Activated T-cell treated with anti-CD3 and anti-CD28 coated beads, Interleukin-2, amount 50 U/mL, for 24 hours (primary cell): ENCODE data around the gene TJP1.
"Not testable (repeated sequence)": the region's sequence is repeated elsewhere in the genome, so short reads cannot be mapped to it uniquely, and the experiment has no call there.

ENCODE experiments used
- DNase-seq: peaks from one replicate; pipeline ENCODE4 v3.0.0-alpha.2; 2020
- H3K27ac Mint-ChIP-seq: 2 replicates; pipeline ENCODE4 v1.8.0; 2020; ENCODE audit warnings: mild to moderate bottlenecking, mixed read lengths
- H3K27me3 Mint-ChIP-seq: 2 replicates; pipeline ENCODE4 v1.8.0; 2020; ENCODE audit warnings: mixed read lengths
- H3K36me3 Mint-ChIP-seq: 2 replicates; pipeline ENCODE4 v1.8.0; 2020; ENCODE audit warnings: low read depth, mixed read lengths
- H3K4me1 Mint-ChIP-seq: 2 replicates; pipeline ENCODE4 v1.8.0; 2020; ENCODE audit warnings: low read depth, mixed read lengths
- H3K4me3 Mint-ChIP-seq: 2 replicates; pipeline ENCODE4 v1.8.0; 2020; ENCODE audit warnings: mild to moderate bottlenecking, moderate library complexity, mixed read lengths
- H3K9me3 Mint-ChIP-seq: 2 replicates; pipeline ENCODE4 v1.8.0; 2020; ENCODE audit warnings: mixed read lengths

Gene TJP1

DNA sequence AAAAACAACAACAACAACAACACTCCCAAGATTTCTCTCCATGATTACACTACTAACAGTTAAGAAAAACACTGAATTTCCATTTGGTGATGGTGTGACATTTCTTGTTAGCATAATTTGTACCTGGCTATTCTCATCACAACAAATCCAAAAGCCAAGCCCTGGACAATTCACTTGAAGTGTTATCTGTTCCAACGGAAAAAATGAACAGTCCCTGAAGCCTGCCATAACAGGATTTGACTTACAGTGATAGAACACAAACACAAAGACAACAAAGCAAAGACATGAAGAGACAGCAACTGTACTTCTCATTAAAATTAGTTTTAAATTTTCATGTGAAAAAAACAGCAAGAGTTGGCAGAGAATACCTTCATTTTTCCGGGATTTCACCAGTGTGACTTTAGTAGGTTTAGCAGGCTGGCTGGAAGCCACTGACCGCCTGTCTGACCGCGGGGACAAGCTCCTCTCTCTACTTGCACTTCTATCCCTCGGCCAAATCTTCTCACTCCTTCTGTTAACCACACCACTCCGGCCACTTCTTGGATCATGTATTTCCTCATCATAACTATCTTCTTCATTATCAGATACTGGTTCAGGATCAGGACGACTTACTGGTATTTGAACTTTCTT lies 56.3 kb downstream of the TJP1 start:
- Mint-ChIP-seq H3K4me3 (no peak overlapping the region), H3K4me1 (no peaks in the 10 kb centered on the region), H3K36me3 (no peaks in the 10 kb centered on the region), H3K27me3 (peaks cover 29% of the 10 kb centered on the region), H3K9me3 (no peaks in the 10 kb centered on the region), H3K27ac (no peak overlapping the region)
- DNase-seq = no peak

DNA sequence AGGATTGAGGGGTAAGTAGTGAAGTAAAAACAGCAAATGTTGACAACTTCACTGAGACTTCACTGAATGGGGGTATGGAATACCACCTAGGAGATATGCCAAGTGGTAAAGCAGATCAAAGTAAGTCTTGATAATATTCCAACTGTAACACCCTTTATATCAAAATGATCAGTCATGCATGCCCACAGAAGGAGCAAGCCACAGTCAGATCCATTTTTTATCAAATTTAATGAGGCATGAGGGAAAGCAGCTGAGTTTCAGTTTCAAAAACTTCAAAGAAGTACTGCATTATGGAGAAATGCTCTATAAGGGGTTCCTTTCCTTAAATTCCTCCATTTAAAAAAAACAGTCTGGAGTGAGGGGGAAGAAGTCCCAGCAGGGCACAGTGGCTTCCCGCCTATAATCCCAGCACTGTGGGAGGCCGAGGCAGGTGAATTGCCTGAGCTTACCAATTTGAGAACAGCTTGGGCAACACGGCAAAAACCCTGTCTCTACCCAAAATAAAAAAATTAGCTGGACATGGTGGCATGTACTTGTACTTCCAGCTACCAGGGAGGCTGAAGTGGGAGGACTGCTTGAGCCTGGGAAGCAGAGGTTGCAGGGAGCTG lies 56.9 kb downstream of the TJP1 start:
- H3K4me3 Mint-ChIP-seq = no peak overlapping the region
- H3K27me3 Mint-ChIP-seq = peaks cover 29% of the 10 kb centered on the region
- no peak for DNase-seq
- no peaks in the 10 kb centered on the region for H3K36me3 Mint-ChIP-seq
- H3K27ac Mint-ChIP-seq = no peak overlapping the region
- H3K4me1 Mint-ChIP-seq = no peaks in the 10 kb centered on the region
- H3K9me3 Mint-ChIP-seq = no peaks in the 10 kb centered on the region

DNA sequence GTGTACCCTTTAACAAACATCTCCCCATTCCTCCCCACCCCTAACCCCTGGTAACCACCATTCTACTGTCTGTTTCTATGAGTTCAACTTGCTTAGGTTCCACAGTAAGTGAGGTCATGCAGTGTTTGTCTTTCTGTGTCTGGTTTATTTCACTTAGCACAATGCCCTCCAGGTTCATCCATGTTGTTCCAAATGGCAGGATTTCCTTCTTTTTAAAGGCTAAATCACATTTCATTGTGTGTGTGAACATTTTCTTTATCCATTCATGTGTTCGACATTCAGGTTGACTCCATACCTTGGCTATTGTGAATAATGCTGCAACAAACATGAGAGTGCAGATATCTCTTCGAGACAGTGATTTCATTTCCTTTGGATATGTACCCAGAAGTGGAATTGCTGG lies 62.7 kb downstream of the TJP1 start:
- H3K4me1 Mint-ChIP-seq = no peaks in the 10 kb centered on the region
- peaks cover 40% of the 10 kb centered on the region for H3K27me3 Mint-ChIP-seq
- H3K9me3 Mint-ChIP-seq = no peaks in the 10 kb centered on the region
- no peak overlapping the region for H3K27ac Mint-ChIP-seq
- no peak for DNase-seq
- H3K4me3 Mint-ChIP-seq = no peak overlapping the region
- no peaks in the 10 kb centered on the region for H3K36me3 Mint-ChIP-seq

DNA sequence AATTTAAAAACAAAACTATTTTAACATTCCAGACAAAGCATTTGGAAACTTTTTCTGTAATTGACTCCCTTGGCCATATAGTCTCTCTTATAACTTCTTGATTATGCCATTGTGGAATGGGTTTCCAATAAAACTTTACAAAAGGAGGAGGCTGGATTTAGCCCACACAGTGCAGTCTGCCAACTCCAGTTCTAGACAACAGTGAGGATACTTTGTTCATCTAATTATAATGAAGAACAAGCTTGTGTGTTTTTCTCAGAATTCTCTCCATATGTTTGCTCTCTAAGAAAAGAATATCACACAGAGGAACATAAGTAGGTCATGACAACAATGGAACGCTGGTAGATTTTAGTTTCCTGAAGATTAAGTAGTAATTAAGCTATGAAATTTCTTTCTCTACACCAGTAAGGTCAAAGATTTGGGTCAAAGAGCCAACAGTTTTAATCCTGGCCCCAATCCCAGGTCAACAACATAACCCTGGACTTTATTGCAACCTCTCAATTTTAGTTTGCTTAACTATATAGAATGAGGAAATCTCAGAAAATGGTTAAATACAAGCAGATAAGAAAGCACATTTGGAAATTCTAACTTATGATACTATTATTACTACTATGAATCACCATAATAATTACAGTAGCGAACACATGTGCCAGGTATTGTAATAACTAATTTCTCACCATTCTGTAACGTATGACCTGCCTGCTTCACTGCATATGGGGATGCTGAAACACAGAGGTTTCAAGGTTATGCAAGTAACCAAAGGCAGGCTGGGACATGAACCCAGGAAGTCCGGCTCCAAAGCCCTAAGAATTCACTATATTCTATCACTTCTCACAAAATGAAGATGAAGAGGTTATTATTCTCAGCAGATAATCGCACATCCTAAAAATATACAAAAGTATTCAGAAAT lies 65.7 kb downstream of the TJP1 start:
- Mint-ChIP-seq H3K4me3 (no peak overlapping the region), H3K4me1 (no peaks in the 10 kb centered on the region), H3K27ac (no peak overlapping the region), H3K36me3 (no peaks in the 10 kb centered on the region), H3K9me3 (no peaks in the 10 kb centered on the region), H3K27me3 (peaks cover 39% of the 10 kb centered on the region)
- no peak for DNase-seq

DNA sequence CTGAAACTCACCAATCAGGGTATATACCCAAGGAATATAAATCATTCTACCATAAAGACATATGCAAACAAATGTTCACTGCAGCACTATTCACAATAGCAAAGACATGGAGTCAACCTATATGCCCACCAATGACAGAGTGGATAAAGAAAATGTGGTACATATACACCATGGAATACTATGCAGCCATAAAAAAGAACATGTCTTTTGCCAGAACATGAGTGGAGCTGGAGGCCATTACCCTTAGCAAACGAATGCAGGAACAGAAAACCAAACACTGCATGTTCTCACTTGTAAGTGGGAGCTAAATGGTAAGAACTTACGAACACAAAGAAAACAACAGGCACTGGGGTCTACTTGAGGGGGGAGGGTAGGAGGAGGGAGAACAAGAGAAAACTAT lies 68.3 kb downstream of the TJP1 start:
- H3K4me1 Mint-ChIP-seq, H3K27ac Mint-ChIP-seq, H3K4me3 Mint-ChIP-seq, DNase-seq, H3K36me3 Mint-ChIP-seq, H3K9me3 Mint-ChIP-seq: not testable (repeated sequence)
- H3K27me3 Mint-ChIP-seq = peaks cover 49% of the 10 kb centered on the region

DNA sequence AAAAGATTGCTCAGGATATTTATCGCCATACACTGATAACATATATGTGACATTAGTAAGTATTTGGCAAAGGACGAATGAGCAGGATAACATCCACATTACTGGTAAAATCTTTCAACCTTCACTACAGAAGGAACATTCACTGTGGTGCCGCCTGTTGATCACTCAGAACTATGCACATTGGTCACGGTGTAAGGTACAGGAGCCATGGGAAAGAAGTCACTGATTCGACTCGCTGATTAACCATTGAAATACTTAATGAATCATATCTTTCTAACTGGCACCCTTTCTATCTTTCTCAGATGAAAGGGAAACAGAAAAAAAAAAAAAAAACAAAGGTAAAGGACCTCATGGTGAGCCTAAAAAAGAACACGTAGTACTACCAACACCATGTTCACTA lies 68.8 kb downstream of the TJP1 start:
- no peak for DNase-seq
- Mint-ChIP-seq H3K27ac (no peak overlapping the region), H3K36me3 (no peaks in the 10 kb centered on the region), H3K4me3 (no peak overlapping the region), H3K4me1 (no peaks in the 10 kb centered on the region), H3K9me3 (no peaks in the 10 kb centered on the region), H3K27me3 (peaks cover 51% of the 10 kb centered on the region)

DNA sequence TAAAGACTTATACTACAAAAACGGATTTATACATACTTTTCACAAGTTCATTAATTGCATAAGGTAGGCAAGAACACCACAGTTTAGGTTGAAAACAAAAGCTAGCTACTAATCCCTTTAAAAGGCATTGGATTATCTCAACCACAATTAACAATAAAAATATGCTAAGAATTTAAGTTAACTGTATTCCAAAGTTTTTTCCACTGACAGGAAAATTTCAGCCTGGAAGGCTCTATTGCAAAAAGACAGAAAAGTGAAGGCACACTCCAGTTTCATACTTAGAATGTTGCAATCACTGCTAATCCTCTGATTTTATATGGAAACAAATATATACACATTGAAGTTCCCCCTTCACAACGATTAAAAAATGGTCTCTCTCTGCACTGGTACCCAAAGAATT lies 71.5 kb downstream of the TJP1 start:
- Mint-ChIP-seq H3K27ac (no peak overlapping the region), H3K27me3 (peaks cover 38% of the 10 kb centered on the region), H3K9me3 (no peaks in the 10 kb centered on the region), H3K4me1 (no peaks in the 10 kb centered on the region), H3K36me3 (no peaks in the 10 kb centered on the region), H3K4me3 (no peak overlapping the region)
- no peak for DNase-seq

DNA sequence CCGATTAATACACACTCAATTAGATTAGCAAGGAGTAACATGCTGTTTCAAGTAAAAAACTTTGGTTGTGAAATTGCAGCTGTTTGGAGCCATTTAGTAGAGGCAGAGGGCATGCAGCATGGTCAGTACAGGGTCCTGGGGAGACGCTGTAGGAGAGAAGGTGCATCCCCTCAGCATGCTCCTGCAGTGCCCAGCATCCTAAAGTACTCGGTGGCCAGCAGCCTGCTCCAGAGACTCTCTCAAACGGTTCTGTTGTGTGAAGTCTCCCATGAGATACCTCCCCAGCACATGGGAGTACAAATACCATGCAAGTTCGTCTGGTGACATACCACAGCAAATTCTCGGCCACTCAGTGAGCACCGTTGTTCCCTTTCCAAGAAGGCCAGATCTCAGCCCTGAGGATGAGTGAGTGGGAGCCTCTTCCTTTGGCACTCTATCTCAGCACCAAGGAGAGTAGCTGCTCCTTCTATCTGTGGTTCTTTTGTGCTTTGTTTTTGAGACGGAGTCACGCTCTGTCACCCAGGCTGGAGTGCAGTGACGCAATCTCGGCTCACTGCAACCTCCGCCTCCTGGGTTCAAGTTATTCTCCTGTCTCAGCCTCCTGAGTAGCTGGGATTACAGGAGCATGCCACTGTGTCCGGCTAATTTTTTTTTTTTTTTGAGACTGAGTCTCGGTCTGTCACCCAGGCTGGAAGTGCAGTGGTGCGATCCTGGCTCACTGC lies 72.7 kb downstream of the TJP1 start:
- DNase-seq = no peak
- no peak overlapping the region for H3K4me3 Mint-ChIP-seq
- H3K36me3 Mint-ChIP-seq = no peaks in the 10 kb centered on the region
- H3K9me3 Mint-ChIP-seq = no peaks in the 10 kb centered on the region
- peaks cover 38% of the 10 kb centered on the region for H3K27me3 Mint-ChIP-seq
- H3K4me1 Mint-ChIP-seq = no peaks in the 10 kb centered on the region
- no peak overlapping the region for H3K27ac Mint-ChIP-seq

DNA sequence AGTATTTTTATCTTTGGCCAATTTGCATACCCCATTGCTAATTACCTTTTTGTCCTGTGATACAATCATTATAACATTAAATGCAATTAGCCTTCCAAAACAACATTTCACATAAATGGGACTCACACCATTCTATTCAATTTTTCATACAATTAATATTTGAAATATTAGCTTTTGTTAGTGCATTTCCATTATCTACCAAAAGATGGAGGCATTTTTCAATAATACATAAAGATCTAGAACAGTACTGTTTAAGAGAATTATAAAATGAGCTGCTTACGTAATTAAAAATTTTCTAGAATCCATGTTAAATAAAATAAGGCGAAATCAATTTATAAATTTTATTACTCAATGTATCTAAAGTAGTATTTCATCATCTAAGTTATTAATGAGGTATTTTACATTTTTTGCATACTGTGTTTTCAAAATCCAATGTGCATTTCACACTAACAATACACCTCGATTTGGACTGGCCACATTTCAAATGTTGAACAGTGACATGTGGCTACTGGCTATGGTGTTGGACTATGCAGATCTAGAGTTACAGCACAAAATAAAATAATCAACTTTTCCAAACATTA lies 74.3 kb downstream of the TJP1 start:
- H3K27ac Mint-ChIP-seq = no peak overlapping the region
- H3K4me3 Mint-ChIP-seq = no peak overlapping the region
- no peaks in the 10 kb centered on the region for H3K9me3 Mint-ChIP-seq
- H3K27me3 Mint-ChIP-seq = peaks cover 32% of the 10 kb centered on the region
- no peaks in the 10 kb centered on the region for H3K4me1 Mint-ChIP-seq
- H3K36me3 Mint-ChIP-seq = no peaks in the 10 kb centered on the region
- no peak for DNase-seq

DNA sequence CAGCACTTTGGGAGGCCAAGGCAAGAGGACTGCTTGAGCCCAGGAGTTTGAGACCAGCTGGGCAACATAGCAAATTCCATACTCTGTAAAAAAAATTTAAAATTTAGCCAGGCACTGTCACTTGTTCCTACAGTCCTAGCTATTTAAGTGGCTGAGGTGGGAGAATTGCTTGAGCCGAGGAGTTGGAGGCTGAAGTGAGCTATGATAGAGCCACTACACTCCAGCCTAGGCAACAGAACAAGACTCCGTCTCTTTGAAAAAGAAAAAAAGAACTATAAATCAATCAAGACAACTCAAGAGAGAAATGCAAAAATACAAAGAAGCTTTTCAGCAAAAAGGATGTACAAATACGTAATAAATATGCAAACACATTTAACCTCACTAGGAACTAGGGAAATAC lies 78.8 kb downstream of the TJP1 start:
- H3K4me1 Mint-ChIP-seq = no peaks in the 10 kb centered on the region
- H3K4me3 Mint-ChIP-seq = no peak overlapping the region
- H3K27ac Mint-ChIP-seq = no peak overlapping the region
- H3K36me3 Mint-ChIP-seq = no peaks in the 10 kb centered on the region
- peaks cover 7% of the 10 kb centered on the region for H3K27me3 Mint-ChIP-seq
- H3K9me3 Mint-ChIP-seq = no peaks in the 10 kb centered on the region
- DNase-seq = no peak

DNA sequence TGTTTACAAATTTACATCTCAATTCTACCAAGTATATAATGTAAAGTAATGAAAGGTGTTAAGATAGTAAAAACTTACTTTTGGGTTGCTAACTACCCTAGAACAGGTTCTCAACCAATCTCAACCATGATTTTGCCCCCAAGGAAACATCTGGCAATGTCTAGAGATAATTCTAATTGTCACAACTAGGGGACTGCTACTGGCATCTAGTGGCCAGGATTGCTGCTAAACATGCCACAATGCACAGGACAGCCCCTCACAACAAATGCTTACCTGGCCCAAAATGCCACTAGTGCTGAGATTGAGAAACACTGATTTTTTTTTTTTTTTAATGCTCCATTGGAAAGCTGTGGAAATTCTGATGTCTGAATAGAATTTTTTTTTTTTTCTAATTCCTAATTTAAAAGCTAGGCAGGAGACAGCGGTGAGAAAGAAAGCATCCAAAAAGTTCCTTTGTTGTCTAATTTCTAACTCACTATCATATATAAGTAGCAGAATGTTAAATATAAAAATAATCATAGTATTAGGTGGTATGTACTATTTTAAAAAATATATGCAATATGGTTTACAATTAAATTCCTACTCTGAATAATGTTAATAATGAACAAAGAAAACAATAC lies 81.5 kb downstream of the TJP1 start:
- no peaks in the 10 kb centered on the region for H3K36me3 Mint-ChIP-seq
- H3K27ac Mint-ChIP-seq = no peak overlapping the region
- H3K27me3 Mint-ChIP-seq = peaks cover 4% of the 10 kb centered on the region
- no peaks in the 10 kb centered on the region for H3K9me3 Mint-ChIP-seq
- H3K4me1 Mint-ChIP-seq = peaks cover 4% of the 10 kb centered on the region
- no peak overlapping the region for H3K4me3 Mint-ChIP-seq
- DNase-seq = no peak

DNA sequence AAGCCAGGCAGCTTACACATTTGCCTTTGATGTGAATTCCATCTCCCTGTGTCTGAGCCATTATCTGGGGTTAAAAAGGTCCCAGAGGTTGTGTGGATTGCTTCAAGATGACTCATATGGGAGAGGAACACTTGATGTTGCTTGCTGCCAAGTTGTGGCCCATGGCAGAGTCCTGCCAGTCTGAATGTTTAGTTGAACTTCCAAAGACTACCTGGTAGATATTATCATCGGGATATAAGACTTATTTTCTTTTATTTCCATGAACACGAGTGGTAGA lies 85.6 kb downstream of the TJP1 start:
- no peak for DNase-seq
- H3K36me3 Mint-ChIP-seq = no peaks in the 10 kb centered on the region
- peaks cover 4% of the 10 kb centered on the region for H3K4me1 Mint-ChIP-seq
- H3K9me3 Mint-ChIP-seq = no peaks in the 10 kb centered on the region
- H3K27me3 Mint-ChIP-seq = peaks cover 13% of the 10 kb centered on the region
- H3K4me3 Mint-ChIP-seq = no peak overlapping the region
- no peak overlapping the region for H3K27ac Mint-ChIP-seq

DNA sequence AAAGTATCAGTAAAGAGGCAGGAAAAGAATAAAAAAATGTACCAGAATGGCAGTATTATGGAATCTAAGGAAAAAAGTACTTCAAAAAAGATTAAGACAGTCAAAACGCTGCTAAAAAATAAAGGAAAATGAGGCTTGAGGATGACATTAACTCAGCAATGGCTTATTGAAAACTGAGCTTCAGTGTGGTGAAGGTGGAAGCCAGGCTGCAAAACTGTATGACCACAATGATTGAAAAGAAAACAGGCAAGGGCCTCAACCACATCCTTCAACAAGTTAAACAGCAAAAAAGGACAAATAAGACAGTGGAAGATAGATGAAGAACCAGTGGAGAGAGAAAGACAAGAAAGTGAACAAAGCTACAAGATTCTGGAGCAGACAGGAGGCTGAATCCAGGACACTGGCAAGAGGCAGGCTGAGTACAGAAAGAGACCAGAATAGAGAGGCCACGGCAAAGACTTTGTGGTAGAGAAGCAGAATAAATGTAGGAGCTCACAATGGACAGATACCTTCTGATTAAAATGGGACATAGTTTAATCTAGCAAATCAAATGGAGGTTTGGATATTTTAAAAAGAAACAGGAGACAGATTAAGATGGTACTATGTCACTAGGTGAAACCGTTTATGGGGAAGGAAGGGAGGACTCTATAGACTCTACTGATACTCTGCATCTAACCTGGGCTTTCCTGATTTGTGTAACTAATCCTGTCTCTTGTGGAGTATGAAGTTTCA lies 86.1 kb downstream of the TJP1 start:
- DNase-seq = no peak
- Mint-ChIP-seq H3K4me3 (no peak overlapping the region), H3K27me3 (peaks cover 13% of the 10 kb centered on the region), H3K4me1 (peaks cover 4% of the 10 kb centered on the region), H3K9me3 (no peaks in the 10 kb centered on the region), H3K36me3 (no peaks in the 10 kb centered on the region), H3K27ac (no peak overlapping the region)
